ENCODE results near the gene C1orf50. TPM values are rescaled to one million over a fixed set of nuclear protein-coding genes. Genes with fewer than 3 reads are reported as not detected.

Gene C1orf50
- total RNA-seq, 2 experiments from 2014 or later: 5.9 to 6.9 TPM

DNA sequence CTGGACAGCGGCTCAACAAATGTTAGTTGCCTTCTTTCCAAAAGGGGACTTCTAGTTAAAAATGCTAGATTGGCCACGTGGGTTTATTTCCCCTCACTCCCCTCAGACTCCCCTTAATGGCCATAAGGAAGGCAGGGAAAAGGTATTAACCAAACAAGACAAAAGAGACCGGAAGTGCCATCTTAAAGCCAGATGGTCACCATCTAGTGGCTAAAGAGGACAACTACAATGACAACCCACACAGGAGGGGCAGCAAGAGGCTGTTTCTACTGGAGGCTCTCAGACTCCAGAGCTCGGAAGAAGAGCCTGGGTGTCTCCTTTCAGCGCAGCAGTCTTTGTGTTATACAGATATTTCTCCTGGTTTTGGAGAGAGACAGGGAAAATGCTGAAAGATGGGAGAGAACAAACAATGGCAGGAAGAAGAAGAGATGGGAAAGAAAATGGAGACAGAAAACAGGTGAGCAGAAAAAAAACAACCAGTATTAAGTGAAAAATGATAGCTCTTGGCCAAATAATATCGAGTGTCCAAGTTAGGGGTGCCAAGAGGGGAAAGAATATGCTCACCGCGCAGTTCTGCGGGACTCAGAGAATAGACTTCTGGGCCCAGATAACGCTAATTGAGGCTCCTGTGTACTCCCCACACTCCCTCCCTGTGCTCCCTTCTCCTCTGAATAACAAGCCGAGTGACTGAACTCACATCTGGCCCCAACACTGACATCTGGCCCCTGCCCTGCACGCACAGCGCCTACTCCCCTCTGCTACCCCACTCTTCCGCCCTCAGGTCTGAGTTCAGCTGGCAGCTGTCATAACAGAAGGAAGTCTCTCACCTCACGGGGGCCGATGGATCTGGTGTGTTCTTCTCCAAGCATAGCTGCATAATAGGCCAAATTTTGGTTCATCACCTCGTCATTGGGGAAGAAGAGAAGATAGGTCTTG, 9.8 kb upstream of the C1orf50 start:
- POLR2A ChIA-PET: no interaction called here
- CTCF ChIA-PET: interaction anchor here (0.8 to 1.1 kb wide), 4 partner anchors 9 to 223 kb away, joined by 3 read pairs; no protein-coding TSS in a partner anchor

- CTCF ChIA-PET: interaction anchor here (0.8 kb wide), 2 partner anchors 8 to 181 kb away, joined by 3 read pairs; no protein-coding TSS in a partner anchor
- POLR2A ChIA-PET: no interaction called here
These were observed 9.2 kb upstream of the C1orf50 start for GRCh38 chr1:42757892-42758275.

DNA sequence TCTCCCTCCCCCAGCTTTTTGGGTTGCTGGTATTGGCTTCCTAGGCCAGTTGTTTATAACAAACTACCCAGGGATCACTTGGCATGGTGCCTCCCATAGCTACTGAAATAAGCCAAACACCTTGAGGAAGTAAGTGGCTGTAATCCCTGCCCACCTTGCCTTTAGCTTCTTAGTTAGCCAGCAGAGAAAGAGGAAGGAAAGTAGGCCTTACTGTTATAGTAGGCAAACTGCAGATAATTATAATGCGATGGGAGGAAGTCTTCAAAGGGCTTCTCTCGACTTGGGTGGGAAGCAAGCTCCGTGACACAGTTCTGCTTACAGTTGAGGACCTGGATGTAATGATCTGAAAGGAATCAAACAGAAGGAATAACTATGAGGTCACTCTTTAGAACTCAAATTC, 8.4 kb upstream of the C1orf50 start:
- POLR2A ChIA-PET: no interaction called here
- CTCF ChIA-PET: interaction anchor here (1.1 kb wide), 1 partner anchor 8 kb away, joined by 3 read pairs; the partner anchor contains the start of genes C1orf50 and P3H1

- CTCF ChIA-PET: interaction anchor here (1.1 kb wide), 1 partner anchor 8 kb away, joined by 3 read pairs; the partner anchor contains the start of genes C1orf50 and P3H1
- POLR2A ChIA-PET: no interaction called here
These were observed 7.9 kb upstream of the C1orf50 start for GRCh38 chr1:42759114-42759513.

DNA sequence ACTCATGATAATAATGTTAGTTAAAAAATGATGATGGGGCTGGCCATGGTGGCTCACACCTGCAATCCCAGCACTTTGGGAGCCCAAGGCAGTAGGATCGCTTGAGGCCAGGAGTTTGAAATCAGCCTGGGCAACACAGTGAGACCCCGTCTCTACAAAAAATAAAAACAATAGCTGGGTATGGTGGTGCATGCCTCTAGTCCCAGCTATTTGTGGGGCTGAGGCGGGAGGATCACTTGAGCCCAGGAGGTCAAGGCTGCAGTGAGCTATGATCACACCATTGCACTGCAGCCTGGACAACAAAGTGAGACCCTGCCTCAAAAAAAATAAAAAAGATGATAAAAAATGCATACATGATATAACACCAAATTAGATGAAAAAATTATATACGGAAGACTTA, 5.5 kb upstream of the C1orf50 start:
- ChIA-PET CTCF (no interaction called here), POLR2A (no interaction called here)

DNA sequence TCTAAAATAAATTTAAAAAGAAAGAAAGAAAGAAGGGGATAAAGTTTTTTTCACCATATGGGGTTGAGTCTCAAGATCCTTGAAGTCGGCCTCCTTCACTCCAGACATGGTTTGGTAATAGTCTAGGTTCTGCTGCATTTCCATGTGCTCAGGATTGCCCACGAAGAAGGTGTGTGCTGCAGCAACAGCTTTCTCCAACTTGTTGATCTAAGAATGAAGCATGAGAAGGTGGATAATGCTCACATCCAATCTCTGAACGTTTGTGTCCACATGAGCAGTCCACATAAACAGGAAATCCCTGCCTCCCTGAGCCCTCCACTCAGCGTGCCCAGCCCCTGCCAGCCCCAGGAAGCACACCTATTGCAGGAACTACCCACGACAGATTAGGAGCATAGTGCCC, 4.8 kb upstream of the C1orf50 start:
- ChIA-PET CTCF (interaction anchor here (0.5 to 1.9 kb wide), 2 partner anchors 84 to 320 kb away, joined by 3 read pairs; partner anchors contain the start of gene ZNF691), POLR2A (no interaction called here)

GRCh38 chr1:42765269-42765668, 1.8 kb upstream of the C1orf50 start:
- POLR2A ChIA-PET: interaction anchor here (0.5 to 2.1 kb wide), 3 partner anchors 82 to 190 kb away, joined by 3 to 22 read pairs (median 3); partner anchors contain the start of gene YBX1
- CTCF ChIA-PET: interaction anchor here (1.4 to 2.0 kb wide), 3 partner anchors 82 to 189 kb away, joined by 4 to 8 read pairs (median 5); partner anchors contain the start of gene YBX1

GRCh38 chr1:42765832-42766740, 963 bp upstream of the C1orf50 start:
- ChIA-PET CTCF (interaction anchor here (0.5 to 2.3 kb wide), 11 partner anchors 7 to 189 kb away, joined by 3 to 8 read pairs (median 4); partner anchors contain the start of genes ERMAP, YBX1 and ZNF691), POLR2A (interaction anchor here (0.5 to 2.1 kb wide), 18 partner anchors 12 to 484 kb away, joined by 3 to 22 read pairs (median 3); partner anchors contain the start of genes PPIH, YBX1 and ZNF691)

- POLR2A ChIA-PET: interaction anchor here (0.6 to 2.1 kb wide), 9 partner anchors 13 to 433 kb away, joined by 3 to 22 read pairs (median 4); partner anchors contain the start of genes PPIH, YBX1 and ZNF691
- CTCF ChIA-PET: interaction anchor here (0.8 to 2.3 kb wide), 9 partner anchors 9 to 306 kb away, joined by 3 to 8 read pairs (median 4); partner anchors contain the start of genes ERMAP, YBX1 and ZNF691
These were observed 506 bp downstream of the C1orf50 start for GRCh38 chr1:42767510-42768000.

- POLR2A ChIA-PET: interaction anchor here (0.7 to 1.8 kb wide), 3 partner anchors 14 to 78 kb away, joined by 3 to 15 read pairs (median 4); partner anchors contain the start of gene ZNF691
- CTCF ChIA-PET: interaction anchor here (1.5 to 2.3 kb wide), 4 partner anchors 9 to 305 kb away, joined by 4 to 7 read pairs (median 5); partner anchors contain the start of gene ZNF691
These were observed 1.1 kb downstream of the C1orf50 start for GRCh38 chr1:42768172-42768571.

DNA sequence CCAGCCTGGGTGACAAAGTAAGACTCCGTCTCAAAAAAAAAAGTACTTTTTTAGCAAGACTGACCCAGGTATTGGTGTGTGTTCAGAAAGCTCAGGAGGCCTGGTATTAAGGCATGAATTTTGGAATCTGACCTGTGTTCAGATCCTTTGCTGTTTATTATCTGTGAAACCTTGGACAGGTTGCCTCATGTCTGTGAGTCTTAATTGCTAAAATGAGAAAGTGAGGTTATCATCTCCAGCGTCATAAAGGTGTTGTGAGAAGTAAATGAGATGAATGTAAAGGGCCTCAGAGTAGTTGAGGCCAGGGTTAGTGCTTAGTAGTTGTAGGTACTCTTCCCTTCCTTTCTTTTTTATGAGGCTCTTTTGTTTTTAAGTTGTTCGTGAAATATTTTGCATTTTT, 2.8 kb downstream of the C1orf50 start:
- ChIA-PET POLR2A (no interaction called here), CTCF (no interaction called here)

DNA sequence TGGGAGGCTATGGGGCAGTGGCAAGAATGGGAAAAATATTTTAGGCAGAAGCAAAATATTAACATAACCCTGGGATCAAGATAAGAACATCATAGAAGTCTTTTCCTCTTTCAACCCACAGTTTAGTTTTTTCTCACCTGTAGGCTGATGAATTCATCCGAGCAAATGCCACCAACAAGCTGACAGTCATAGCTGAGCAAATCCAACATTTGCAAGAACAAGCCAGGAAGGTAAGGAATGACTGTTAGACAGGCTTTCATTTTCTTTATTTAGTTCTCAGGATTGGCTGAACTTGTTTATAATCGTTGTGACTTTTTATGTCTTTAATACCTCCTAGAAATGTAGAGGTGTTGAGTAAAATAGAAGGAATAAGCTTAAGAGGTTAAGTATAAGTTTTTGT, 6.4 kb downstream of the C1orf50 start:
- CTCF ChIA-PET: interaction anchor here (0.7 kb wide), 1 partner anchor 10 kb away, joined by 3 read pairs; no protein-coding TSS in a partner anchor
- POLR2A ChIA-PET: no interaction called here

DNA sequence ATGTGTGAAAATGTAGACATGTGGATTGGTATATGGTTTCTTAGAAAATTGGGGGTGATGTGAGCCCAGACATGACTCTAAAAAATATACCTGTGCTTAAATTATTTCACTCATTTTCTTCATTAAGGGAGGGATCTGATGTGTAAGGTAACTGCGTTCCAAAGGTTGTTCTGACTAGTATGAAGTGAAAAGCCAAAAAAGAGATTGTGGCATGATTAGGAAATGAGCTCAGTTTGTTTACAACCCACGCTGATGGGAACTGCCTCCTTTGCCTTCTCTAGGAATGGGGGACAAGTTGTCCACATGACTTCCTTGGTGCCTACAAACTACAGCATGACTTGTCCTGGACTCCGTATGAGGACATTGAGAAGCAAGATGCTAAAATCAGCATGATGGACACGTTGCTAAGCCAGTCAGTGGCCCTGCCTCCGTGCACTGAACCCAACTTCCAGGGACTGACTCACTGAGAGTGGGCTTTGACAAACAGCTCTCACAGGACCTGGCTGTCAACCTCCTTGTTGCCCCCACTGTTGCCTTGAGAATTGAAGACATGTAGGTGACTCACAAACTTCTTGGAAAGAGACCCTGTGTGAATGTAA, 8.0 kb downstream of the C1orf50 start:
- ChIA-PET CTCF (interaction anchor here (0.6 kb wide), 1 partner anchor 856 kb away, joined by 4 read pairs; no protein-coding TSS in a partner anchor), POLR2A (no interaction called here)

- ChIA-PET POLR2A (no interaction called here), CTCF (interaction anchor here (1.1 to 1.3 kb wide), 2 partner anchors 8 to 137 kb away, joined by 4 read pairs; no protein-coding TSS in a partner anchor)
These were observed 9.5 kb downstream of the C1orf50 start for GRCh38 chr1:42776502-42776901.

DNA sequence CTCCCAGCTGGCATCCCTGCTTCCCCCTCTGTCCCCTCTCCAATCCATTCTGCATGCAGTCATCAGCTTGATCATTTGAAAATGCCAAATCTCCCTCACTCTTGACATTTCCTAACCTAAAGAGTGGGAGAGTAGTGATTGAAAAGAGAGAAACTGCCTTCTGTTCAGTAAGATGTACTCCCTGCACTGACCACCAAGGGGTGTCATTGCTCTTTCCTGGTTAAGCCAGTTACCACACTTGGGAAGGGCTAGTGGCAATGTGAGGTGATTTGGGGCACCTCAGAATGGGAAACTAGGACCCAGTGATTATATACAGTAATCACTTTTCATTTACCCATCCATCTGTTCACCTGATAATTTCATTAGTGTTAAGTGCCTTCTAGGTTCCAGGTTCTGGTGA, 10.8 kb downstream of the C1orf50 start:
- POLR2A ChIA-PET: interaction anchor here (1.2 kb wide), 1 partner anchor 11 kb away, joined by 3 read pairs; the partner anchor contains the start of genes C1orf50 and P3H1
- CTCF ChIA-PET: interaction anchor here (1.0 to 1.3 kb wide), 4 partner anchors 10 to 145 kb away, joined by 3 to 4 read pairs (median 3); partner anchors contain the start of gene ZNF691

DNA sequence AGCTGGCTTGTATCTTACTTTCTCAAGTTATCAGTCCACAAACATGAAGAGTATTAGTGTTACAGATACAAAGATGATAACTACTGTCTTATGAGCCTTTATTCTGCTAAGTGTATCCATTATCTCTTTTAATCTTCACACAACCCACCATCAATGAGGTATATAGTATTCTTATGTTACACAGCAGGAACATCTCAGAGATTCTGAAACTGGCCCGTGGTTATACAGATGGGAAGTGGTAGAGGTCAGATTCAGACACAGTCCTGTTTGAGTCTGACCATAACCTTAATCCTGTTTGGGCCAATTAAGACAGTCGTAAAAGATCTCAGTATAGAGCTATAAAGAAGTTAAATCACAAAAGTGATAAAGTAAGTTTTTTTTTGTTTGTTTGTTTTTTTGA, 12.7 kb downstream of the C1orf50 start:
- CTCF ChIA-PET: interaction anchor here (1.2 to 2.3 kb wide), 3 partner anchors 9 to 133 kb away, joined by 3 to 7 read pairs (median 4); partner anchors contain the start of genes C1orf50 and P3H1
- POLR2A ChIA-PET: no interaction called here

GRCh38 chr1:42780176-42780575, 13.1 kb downstream of the C1orf50 start:
- CTCF ChIA-PET: interaction anchor here (1.2 to 2.3 kb wide), 3 partner anchors 9 to 133 kb away, joined by 3 to 7 read pairs (median 4); partner anchors contain the start of genes C1orf50 and P3H1
- POLR2A ChIA-PET: interaction anchor here (0.8 kb wide), 1 partner anchor 13 kb away, joined by 5 read pairs; the partner anchor contains the start of genes C1orf50 and P3H1

GRCh38 chr1:42783092-42783491, 16.0 kb downstream of the C1orf50 start:
- ChIA-PET CTCF (interaction anchor here (0.7 to 1.4 kb wide), 2 partner anchors 34 to 290 kb away, joined by 3 to 5 read pairs; no protein-coding TSS in a partner anchor), POLR2A (interaction anchor here (0.6 kb wide), 1 partner anchor 15 kb away, joined by 3 read pairs; no protein-coding TSS in a partner anchor)
